NCI-H345 treated with DMSO at 0.1 percent for 48 hours (cell line): ENCODE measurements around the gene CD6.

Experiments used
- DNase-seq: peaks from one replicate; lab custom pipeline; 2025; ENCODE audit not compliant: unreplicated experiment; lab: John Stamatoyannopoulos, UW

CD6 gene

GRCh38 chr11:61008971-61009370 is 37.5 kb downstream of the CD6 start:
- no peak for DNase-seq

GRCh38 chr11:61009392-61010275 is 38.2 kb downstream of the CD6 start:
- DNase-seq = no peak

GRCh38 chr11:61010466-61011228 is 39.2 kb downstream of the CD6 start:
- DNase-seq = no peak

- no peak for DNase-seq
These were observed 39.9 kb downstream of the CD6 start for GRCh38 chr11:61011229-61011870.

- no peak for DNase-seq
These were observed 40.7 kb downstream of the CD6 start for GRCh38 chr11:61011950-61012736.

- DNase-seq = no peak
These were observed 41.3 kb downstream of the CD6 start for GRCh38 chr11:61012737-61013215.

- DNase-seq = no peak
These were observed 46.6 kb downstream of the CD6 start for GRCh38 chr11:61018059-61018458.

GRCh38 chr11:61019037-61019831 is 47.8 kb downstream of the CD6 start:
- DNase-seq = no peak

GRCh38 chr11:61019832-61020405 is 48.4 kb downstream of the CD6 start:
- DNase-seq = no peak

- no peak for DNase-seq
These were observed 49.2 kb downstream of the CD6 start for GRCh38 chr11:61020551-61021235.

- DNase-seq = no peak
These were observed 50.3 kb downstream of the CD6 start for GRCh38 chr11:61021661-61022212.

GRCh38 chr11:61022311-61023085 is 51.0 kb downstream of the CD6 start:
- no peak for DNase-seq

GRCh38 chr11:61023086-61023965 is 51.8 kb downstream of the CD6 start:
- DNase-seq = peak; percentile 67

GRCh38 chr11:61023966-61024295 is 52.5 kb downstream of the CD6 start:
- peak; percentile 47 for DNase-seq

GRCh38 chr11:61024938-61025820 is 53.7 kb downstream of the CD6 start:
- no peak for DNase-seq

GRCh38 chr11:61025821-61026120 is 54.3 kb downstream of the CD6 start:
- no peak for DNase-seq
